Calu3 (cell line): ENCODE data around the gene TRIM47. TPM values are rescaled to one million over a fixed set of nuclear protein-coding genes. Genes with fewer than 3 reads are reported as not detected.
A peak's percentile ranks its signal among the peaks of the same experiment; 100 is the strongest.

Experiments
- BruUV-seq: library from RNA; stranded (reverse); fragments of 400-500 nt; replicated peaks from 2 replicates; lab custom pipeline; 2021; lab: Mats Ljungman, UMichigan
- CTCF ChIA-PET: fragments of 300-600 bp; sonication (Branson Sonifier 250); formaldehyde crosslinking; loops from one replicate; lab custom pipeline; 2022; ENCODE audit warnings: antibody characterized with exemption; lab: Charles Lee
- DNase-seq: peaks from one replicate; pipeline ENCODE4 v3.0.0; 2022
- H3K27ac Mint-ChIP-seq: one replicate; pipeline ENCODE4 v1.8.0; 2022; ENCODE audit warnings: mixed read lengths; ENCODE audit not compliant: unreplicated experiment
- H3K27me3 Mint-ChIP-seq: one replicate; pipeline ENCODE4 v1.8.0; 2022; ENCODE audit warnings: mixed read lengths; ENCODE audit not compliant: unreplicated experiment
- H3K36me3 Mint-ChIP-seq: one replicate; pipeline ENCODE4 v1.8.0; 2022; ENCODE audit warnings: mild to moderate bottlenecking, moderate library complexity, mixed read lengths; ENCODE audit not compliant: insufficient read depth, unreplicated experiment
- H3K4me1 Mint-ChIP-seq: one replicate; pipeline ENCODE4 v1.8.0; 2022; ENCODE audit warnings: mild to moderate bottlenecking, low read depth, mixed read lengths; ENCODE audit not compliant: unreplicated experiment
- H3K4me3 Mint-ChIP-seq: one replicate; pipeline ENCODE4 v1.8.0; 2022; ENCODE audit warnings: mild to moderate bottlenecking, low read depth, moderate library complexity, mixed read lengths; ENCODE audit not compliant: unreplicated experiment
- H3K9me3 Mint-ChIP-seq: one replicate; pipeline ENCODE4 v1.8.0; 2022; ENCODE audit warnings: low read depth, mixed read lengths; ENCODE audit not compliant: unreplicated experiment
- intact Hi-C: fragments of 100-400 bp; cut with micrococcal nuclease; formaldehyde crosslinking; loops from one replicate; pipeline ENCODE4 v1.10.0; 2022; ENCODE audit not compliant: unreplicated experiment
- total RNA-seq: library from RNA; stranded (reverse); gene quantifications from 2 replicates; pipeline ENCODE4 v1.2.3, GENCODE V29; 2022
- TF ChIP-seq, protein P1 (sequence below): fragments of 200-600 bp; IDR thresholded peaks from one replicate; pipeline ENCODE4 v1.8.0; 2022; ENCODE audit warnings: antibody characterized with exemption; ENCODE audit not compliant: unreplicated experiment

TRIM47 gene
- total RNA-seq, 1 experiment from 2014 or later, result 54.1 TPM

DNA sequence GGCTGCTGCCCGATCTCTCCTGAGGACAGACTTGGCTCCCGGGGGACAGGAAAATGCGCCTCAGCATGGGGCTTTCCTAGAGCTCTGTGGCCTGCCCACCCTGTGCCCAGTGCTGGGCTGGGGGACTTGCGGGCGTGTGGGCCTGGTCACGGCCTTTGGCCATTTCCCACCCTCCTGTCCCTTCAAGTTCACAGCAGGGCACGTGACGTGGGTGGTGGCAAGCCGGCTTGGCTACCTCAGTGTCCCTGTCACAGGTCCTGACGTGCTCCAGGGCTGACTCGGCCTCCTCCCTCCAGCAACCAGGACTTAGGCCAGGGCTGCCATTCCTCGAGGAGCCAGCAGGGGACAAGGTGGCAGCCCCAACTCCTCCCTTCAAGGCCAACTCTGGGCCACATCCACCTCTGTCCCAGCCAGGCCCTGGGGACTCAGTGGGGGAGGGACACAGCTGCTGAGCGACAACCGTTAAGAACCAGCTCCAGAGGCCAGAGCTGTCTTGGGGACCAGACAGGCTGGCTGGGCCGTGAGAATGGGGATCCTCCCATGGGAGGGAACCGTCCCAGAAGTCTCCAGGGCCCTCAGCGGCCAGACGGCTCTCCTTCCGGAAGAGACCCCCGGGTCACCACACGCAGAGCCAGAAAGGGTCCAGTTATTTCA is 33.2 kb downstream of the TRIM47 start:
- BruUV-seq, result no TSS peak
- peak overlapping the region; percentile 68 for H3K4me3 Mint-ChIP-seq

DNA sequence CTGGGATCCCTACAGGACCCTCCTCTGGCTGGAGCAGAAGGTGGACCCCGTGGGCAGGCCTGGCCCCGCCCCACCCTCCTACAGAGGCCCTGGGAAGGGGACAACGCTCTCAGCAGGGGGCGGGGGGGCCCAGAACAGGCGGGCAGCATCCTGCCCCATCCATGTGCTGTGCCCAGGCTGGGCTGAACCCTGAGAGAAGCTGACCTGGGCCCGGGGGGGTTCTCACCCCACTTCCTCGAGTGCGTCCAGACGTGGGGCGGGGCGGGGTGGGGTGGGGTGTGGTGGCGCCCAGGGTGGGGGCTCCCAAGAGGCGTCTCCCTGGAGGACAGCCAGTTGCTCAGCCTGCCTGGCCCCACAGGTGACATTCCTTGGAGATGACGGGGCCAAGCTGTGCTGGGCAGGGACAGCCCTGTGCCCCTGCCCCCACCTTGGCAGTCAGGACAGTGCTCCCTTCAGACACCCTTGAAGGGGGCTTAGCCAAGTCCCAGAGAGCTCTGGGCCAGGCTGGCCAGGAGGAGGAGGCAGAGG is 33.8 kb downstream of the TRIM47 start:
- TF ChIP-seq, protein P1, sequence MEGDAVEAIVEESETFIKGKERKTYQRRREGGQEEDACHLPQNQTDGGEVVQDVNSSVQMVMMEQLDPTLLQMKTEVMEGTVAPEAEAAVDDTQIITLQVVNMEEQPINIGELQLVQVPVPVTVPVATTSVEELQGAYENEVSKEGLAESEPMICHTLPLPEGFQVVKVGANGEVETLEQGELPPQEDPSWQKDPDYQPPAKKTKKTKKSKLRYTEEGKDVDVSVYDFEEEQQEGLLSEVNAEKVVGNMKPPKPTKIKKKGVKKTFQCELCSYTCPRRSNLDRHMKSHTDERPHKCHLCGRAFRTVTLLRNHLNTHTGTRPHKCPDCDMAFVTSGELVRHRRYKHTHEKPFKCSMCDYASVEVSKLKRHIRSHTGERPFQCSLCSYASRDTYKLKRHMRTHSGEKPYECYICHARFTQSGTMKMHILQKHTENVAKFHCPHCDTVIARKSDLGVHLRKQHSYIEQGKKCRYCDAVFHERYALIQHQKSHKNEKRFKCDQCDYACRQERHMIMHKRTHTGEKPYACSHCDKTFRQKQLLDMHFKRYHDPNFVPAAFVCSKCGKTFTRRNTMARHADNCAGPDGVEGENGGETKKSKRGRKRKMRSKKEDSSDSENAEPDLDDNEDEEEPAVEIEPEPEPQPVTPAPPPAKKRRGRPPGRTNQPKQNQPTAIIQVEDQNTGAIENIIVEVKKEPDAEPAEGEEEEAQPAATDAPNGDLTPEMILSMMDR, result no peak
- CTCF ChIA-PET, result interaction anchor here (0.6 to 4.2 kb wide), 11 partner anchors 11 to 68 kb away, joined by 3 to 46 read pairs (median 7); partner anchors contain the start of genes TRIM47, TRIM65 and WBP2
- H3K27ac Mint-ChIP-seq, result peak overlapping the region; percentile 94
- H3K9me3 Mint-ChIP-seq, result no peaks in the 10 kb centered on the region
- peaks cover 18% of the 10 kb centered on the region for H3K4me1 Mint-ChIP-seq
- BruUV-seq, result no TSS peak
- intact Hi-C loops, result loop anchor here (5.0 kb wide), 1 partner anchor 43 kb away; no protein-coding TSS in a partner anchor
- peaks cover 73% of the 10 kb centered on the region for H3K36me3 Mint-ChIP-seq
- no peaks in the 10 kb centered on the region for H3K27me3 Mint-ChIP-seq
- peak; percentile 96 for DNase-seq
- H3K4me3 Mint-ChIP-seq, result peak overlapping the region; percentile 68

More for the DNA sequence above, 33.2 kb downstream of the TRIM47 start:
- CTCF ChIA-PET, result interaction anchor here (0.5 to 4.2 kb wide), 15 partner anchors 10 to 1335 kb away, joined by 3 to 46 read pairs (median 4); partner anchors contain the start of genes MRPL38, TRIM47, TRIM65 and WBP2
- TF ChIP-seq, protein P1, result peak; percentile 90
- Mint-ChIP-seq H3K27me3 (no peaks in the 10 kb centered on the region), H3K27ac (peak overlapping the region; percentile 94), H3K4me1 (peaks cover 18% of the 10 kb centered on the region), H3K36me3 (peaks cover 76% of the 10 kb centered on the region), H3K9me3 (no peaks in the 10 kb centered on the region)
- peak; percentile 96 for DNase-seq
- intact Hi-C loops, result loop anchor here (5.0 kb wide), 1 partner anchor 42 kb away; no protein-coding TSS in a partner anchor

- CTCF ChIA-PET, result interaction anchor here (0.7 to 4.2 kb wide), 8 partner anchors 11 to 64 kb away, joined by 3 to 46 read pairs (median 8); partner anchors contain the start of genes TRIM47 and WBP2
- no peaks in the 10 kb centered on the region for H3K27me3 Mint-ChIP-seq
- intact Hi-C loops, result no loop called here
- peak within 1 kb of the TSS; percentile 68 for H3K4me3 Mint-ChIP-seq
- peaks cover 73% of the 10 kb centered on the region for H3K36me3 Mint-ChIP-seq
- TSS peak; percentile 44 for BruUV-seq
- peak; percentile 36 for DNase-seq
- no peaks in the 10 kb centered on the region for H3K9me3 Mint-ChIP-seq
- peak within 1 kb of the TSS; percentile 94 for H3K27ac Mint-ChIP-seq
- H3K4me1 Mint-ChIP-seq, result peaks cover 18% of the 10 kb centered on the region
- TF ChIP-seq, protein P1, result peak; percentile 9
Observed at GRCh38 chr17:75843577-75844529, 34.5 kb downstream of the TRIM47 start, which contains the start of gene UNC13D. Gene UNC13D (minus strand): TSS chr17:75844404. CDS start chr17:75844337, 67 bp downstream.
